ENCODE measurements around the gene UBE2E2.
"Not testable (repeated sequence)": the region's sequence is repeated elsewhere in the genome, so short reads cannot be mapped to it uniquely, and the experiment has no call there.

Gene UBE2E2

DNA sequence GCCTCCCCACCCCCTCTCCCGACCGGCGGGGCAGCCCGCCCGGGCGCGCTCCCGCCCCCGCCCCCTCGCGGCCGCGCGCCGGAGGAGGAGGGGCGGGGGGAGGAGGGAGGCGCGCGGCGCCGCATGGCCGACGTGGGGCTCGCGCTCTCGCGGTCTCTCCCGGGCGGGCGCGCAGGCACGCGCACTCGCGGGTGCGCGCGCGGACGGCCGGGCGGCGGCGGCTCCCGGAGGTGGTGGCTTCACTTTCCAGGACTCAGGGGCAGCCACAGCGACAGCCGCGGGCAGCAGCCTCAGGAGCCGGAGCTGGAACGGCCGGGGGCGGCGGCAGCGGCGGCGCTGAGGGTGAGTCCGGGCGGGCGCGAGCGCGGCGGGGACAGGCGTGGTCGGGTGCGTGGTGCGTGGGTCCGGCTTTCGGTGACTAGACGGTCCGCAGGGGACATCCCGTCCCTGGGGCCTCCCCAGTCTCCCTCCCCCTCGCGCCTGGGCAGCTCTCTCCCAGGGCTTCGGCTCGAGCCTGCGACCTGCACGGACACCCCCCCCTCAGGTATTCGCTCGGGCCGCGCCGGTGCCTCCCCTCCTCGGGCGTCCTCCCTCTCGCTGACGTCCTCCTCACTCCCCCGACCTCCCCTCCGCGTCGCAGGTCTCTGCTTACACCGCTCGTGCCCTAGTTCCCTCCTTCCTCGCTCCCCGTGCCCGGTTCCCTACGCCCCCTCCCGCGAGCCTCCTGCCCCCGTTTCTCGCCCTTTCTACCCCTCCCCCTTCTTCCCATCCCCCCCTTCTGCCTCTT is at the start of gene UBE2E2:
Gene UBE2E2 (plus strand): TSS at position 407 of the 787 bp plus-strand sequence.
- DNase-seq, result peak; percentile 69

DNA sequence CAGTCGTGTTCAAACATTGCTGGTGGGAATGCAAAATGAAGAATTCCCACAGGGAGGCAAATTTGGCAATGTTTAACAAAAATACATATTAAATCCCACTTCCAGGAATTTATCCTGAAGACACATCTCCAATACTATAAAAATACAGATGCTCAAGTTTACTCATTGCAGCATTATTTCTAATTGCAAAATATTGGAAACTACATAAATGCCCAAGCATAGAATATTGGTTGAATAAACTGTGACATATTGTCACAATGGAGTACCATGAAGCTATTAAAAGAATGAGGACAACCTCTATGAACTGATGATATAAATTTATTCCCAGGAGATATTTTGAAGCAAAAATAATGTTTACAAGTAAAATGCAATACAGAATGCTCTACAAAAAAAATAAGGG is 49.7 kb upstream of the UBE2E2 start:
- no peak for DNase-seq

DNA sequence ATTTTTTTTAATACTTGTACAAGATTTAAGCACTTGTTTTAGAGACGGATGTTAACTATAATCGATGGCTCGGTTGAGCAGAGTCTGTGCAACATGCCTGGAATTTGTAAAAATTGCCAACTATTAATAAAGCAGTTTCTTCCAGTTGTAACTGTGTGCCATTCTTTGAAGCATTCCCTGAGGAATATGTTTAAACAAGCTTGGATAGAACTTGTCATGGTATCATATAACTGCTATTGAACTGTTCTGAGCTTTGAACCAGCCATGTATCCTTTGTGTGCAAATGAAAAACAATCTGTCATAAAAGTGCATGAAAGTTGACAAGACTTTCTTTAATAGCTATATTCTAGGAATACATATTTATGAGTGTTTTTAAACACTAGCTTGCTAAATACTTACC is 45.8 kb upstream of the UBE2E2 start:
- DNase-seq, result no peak

DNA sequence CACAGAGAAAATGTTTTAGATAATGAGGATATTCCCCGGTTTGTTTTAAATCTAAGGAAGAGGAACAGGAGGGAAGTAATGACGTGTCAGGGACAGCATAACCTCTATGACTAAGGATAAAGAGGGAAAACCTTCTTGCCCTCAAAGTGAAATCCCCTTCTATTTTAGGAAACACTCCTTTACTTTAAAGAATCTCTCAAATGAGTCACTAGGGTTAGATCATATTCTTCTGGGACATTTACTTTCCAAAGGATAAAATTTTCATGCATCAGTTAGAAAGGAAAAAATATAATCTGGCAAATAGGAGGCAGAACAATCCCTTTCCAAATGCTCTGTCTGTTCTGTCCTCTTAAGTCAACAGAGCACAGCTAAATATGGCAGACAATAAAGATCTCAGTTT is 43.2 kb upstream of the UBE2E2 start:
- DNase-seq, result no peak

DNA sequence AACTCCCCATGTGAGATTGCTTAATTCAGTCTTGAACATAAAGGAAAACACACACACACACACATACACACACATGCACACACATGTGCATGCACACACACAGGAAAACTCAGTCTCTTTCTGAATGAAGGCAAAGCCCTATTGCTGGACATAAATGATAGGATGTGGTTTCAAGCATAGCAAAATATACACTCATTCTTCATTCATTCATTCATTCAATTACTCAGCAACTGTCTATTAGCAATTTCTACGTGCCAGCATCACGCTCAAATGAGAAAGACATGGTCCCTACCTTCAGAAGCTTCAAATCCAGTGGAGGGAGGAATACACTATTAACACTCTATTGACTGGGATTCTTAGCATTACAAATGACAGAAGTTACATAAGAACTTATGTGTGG is 41.8 kb upstream of the UBE2E2 start:
- DNase-seq, result no peak

DNA sequence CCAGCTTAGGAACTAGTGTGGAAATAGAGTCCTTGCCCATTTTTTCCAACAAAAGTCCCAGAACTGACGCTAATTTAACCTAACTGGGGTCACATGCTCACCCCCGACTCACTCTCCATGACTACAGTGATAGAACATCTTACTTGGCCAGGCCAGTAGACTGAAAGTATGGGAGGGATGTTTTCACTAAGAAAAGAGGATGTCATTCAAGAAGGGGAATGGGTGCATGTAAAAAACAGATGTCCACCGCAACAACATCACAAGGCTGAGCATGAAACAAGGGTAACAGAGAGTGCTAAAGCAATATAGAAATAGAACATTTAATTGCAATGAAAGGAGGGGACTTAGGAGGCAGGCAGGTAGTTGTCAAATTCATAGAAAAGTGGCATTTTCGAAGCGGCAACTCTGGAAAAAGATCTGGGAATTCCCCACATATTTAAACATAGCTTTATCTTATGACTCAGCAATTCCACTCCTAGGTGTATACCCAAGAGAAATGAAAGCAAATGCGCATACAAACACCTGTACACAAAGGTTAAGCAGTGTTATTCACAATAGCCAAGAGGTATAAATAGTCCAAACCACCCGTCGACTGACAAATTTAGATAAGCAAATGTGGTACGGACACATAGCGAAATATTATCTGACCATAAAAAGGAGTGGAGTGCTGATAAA is 41.1 kb upstream of the UBE2E2 start:
- DNase-seq, result no peak

DNA sequence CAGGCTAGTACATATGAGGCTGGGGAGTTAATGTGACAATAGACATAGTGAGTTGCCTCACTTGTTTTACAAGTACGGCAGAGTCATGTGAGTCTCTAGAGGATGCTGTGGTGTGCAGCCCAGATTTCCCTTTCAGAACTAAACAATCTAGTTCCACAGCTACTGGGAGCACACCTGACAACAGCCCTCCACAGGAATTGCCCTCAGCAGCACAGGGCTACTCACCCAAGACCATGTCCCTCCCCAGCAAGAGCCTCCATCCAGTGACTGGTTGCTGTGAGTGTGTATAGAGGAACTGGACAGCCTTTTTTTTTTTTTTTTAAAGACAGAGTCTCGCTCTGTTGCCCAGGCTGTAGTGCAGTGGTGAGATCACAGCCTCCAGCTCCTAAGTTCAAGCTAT is 40.2 kb upstream of the UBE2E2 start:
- DNase-seq, result no peak

DNA sequence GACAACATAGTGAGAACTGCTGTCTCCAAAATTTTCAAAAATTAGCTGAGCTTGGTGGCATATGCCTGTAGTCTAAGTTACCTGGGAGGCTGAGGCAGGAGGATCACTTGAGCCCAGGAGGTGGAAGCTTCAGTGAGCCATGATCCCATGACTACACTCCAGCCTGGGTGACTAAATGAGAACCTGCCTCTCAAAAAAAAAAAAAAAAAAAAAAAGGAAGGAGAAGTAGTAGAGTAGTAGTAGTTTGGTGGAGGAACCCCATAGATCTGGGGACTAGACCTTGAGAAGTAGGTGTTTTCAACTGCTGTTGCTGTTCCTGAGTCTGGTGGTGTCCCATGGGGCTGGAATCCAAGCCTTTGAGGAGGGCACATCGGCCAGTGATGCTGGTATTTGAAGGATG is 38.4 kb upstream of the UBE2E2 start:
- DNase-seq, result no peak

DNA sequence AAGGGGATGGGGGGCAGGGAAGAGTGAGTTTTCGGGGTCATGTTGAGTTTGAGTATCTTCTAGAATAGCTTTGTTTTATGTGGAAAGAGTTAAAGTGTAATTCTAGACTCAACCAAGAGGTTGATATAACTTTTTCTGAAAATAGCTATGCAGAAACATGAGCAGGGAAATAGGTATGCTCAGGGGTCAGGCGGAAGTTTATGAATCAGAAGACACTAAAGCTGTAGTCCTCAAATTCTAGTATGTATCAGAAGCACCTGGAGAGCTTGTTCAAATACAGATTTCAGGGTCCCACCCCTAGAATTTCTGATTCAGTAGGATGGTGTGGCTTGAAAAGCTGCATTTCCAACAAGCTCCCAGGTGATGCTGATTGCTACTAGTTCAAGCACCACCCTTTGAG is 37.6 kb upstream of the UBE2E2 start:
- no peak for DNase-seq

DNA sequence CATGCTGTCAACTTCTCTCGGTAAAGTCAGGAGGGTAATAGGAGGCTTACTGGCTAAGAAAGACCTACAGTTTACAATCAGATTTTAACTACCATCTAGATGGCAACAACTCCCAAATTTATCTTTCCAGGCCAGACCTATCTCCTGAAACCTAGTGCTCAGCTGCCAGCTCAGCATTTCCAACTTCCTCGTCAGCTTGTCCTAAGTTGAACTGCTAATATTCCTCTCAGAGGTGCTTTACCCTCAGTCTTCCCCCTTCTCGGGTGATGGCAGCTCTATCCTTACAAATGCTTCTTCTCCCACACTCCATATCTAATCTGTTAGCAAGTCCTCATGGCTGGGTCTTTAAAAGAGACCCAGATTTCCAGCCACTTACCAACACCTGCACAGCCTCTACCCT is 36.9 kb upstream of the UBE2E2 start:
- no peak for DNase-seq

DNA sequence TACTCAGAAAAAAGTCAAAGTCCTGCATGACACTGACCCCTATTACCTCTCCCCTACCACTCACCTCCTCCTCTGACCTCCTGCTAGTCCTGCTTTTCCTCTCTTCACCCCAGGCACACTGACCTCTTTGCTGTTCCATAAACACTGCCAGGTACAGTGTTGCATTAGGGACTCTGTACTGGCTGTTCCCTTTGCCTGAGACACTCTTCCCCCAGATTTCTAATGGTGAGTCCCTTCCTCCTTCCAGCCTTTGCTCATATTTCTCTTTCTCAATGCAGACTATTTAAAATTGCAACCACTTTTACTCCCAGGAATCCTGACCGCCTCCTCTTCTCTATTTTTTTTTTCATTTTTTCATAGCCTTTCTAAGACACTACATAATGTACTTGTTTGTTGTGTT is 36.3 kb upstream of the UBE2E2 start:
- DNase-seq, result no peak

DNA sequence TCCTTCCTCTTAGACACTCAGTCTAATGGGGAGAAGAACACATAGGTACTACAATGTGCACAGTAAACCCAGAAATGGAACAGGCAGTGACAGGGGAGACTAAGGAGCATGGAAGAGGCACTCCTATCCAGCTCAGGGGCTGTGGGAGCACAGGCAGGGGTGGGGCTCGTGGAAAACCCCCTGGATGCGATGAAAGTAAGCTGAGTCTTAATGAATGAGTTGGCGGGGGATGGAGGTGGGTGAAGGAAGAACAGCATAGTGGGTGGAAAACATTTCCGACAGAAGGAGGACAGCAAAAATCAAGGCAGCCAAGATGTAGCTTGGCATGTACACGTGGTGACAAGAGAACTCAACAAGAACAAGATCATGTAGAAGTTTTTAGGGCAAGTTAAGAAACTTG is 33.6 kb upstream of the UBE2E2 start:
- no peak for DNase-seq

DNA sequence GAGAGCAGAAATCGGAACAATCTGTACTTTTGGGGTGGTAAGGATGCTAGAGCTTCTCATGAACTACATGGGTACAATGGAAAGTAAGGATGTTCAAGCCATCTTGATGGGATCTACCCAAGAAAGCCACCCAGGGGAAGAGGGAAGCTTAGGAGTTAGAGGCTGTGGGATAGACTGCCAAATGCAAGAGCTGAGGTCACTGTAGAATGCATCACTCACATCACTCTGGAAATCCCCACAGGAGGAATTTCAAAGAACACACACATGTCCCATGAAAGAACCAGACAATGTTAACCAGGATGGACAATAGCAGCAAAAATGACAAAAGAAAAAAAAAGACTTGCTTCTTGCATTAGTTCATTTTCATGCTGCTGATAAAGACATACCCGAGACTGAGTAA is 32.8 kb upstream of the UBE2E2 start:
- no peak for DNase-seq

DNA sequence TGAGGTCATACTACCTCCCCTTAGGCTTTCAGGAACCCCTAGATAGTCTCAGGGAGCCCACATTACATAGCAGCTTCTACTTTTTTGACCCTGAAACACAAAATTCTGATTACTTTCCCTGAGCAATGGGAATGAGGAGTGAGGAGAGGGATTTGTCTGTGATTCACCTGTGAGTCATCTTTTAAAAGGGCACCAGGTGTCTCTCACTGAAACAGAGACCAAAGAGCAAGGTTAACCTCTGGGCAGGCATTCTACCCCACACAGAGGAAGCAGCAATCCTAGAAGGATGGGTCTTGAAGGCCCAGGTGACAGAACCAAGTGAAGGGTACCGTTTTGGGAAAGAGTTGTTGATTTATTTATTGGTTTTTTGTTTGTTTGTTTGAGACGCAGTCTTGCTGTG is 31.1 kb upstream of the UBE2E2 start:
- DNase-seq, result no peak

DNA sequence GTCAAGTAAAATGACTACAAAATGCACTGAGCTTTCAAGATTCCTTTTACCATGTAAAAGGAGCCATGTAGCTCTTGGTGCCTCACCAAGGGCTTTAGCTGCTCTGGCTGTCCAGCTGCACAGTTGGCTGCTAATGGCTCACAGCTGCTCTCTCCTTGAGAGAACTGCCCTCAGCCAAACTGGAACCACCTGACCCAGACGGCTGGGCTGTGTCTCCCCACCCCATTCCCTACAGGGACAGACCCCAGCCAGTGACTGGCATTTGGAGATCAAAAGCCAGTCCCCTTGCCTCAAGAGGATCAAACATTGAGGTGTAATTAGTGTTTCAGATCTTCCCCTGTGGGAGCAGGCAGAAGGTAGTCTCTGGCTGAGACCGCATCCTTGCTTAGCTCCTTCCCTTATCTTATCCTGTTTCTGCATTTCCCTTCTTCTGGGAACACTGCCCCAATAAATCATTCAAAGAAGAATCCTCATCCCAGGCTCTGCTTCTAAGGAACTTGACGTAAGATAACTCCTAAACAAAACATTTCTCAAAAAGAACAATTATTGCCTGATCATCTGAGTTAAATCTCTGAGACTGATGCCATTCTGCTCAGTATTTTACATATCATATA is 28.6 kb upstream of the UBE2E2 start:
- no peak for DNase-seq

DNA sequence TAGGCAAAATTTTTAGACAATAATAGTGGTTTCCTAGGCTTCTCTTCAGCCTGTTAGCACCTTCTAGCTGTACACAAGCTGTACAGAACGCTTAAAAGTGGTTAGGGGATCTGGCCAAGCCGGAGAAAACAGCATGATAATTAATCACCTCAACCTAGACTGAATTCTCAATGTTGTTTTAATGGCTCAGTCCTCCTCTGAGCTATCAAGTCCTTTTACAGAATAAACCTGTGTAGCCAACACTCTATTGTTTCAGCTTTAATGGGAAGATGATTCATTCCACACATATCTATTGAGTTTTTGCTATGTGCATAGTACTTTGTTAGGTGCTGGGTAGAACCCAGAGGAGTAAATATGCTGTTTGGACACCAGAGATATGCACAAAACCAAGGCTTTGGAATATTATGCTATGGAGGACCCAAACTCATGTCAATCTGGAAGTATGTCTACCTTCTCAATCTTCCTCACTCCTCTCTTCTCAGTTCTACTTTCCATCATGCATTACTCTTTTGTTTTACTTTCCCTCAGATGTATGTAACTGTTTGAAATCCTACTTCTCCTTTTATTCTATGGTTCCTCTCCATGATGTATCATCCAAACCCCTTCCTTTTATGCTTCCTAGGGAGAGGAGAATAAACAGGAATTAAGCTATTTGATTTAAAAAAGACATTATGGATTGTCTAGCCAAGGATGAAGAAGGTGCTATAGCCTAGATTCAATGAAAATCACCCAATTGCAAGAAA is 27.6 kb upstream of the UBE2E2 start:
- no peak for DNase-seq

DNA sequence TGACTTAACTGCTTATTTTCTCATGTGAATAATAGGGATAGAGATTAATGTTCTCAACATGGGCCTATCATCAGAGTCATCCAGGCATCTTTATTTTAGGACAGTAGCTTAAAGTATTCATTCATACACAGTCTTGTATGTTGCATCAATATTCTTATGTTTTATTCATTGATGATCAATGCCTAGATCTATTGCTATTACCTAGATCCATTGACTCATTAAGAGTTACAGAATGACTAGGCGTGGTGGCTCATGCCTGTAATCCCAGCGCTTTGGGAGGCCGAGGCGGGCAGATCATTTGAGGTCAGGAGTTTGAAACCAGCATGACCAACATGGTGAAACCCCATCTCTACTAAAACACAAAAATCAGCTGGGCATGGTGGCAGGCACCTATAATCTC is 26.3 kb upstream of the UBE2E2 start:
- not testable (repeated sequence) for DNase-seq

DNA sequence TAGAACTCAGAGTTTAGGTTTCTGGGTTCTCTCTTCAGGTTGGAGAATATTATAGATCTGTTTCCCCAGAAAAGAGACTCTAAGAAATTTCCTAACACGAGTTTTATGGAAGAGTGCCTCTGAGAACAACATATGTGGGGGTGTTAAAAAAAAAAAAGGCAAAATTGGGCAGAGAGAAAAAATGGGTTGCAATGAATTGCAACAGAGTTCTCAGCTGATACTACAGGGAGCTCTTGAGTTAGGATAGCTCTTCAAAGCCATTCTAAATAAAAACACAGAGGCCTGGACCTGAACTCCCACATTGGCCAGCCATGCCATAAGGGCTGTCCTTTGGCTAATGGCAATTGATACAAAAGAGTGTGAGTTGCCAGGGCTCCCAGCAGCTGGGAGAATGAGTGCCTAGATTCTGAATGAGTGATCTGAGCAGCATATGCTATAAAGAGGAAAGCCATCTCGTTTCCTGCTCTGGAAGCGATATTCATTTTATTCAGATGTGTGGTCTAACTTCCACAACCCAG is 20.1 kb upstream of the UBE2E2 start:
- DNase-seq, result no peak

DNA sequence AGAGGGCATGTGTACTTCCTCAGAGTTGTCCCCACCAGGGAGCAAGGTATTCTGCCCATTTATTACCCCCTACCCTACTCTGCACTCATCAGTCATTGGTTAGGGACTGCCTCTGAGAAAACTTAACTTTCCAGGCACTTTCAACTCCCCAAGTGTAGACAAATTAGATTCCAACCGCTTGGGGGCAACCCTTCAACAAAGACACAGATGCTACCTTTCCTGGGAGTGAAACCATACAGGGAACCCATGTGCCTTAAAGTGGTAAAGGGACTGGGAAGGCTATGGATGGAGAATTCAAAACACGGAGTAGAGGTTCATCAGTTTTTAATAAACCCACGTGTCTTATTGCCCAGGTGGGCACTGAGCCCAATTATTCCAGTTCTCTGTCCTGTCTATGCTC is 19.4 kb upstream of the UBE2E2 start:
- DNase-seq, result no peak

DNA sequence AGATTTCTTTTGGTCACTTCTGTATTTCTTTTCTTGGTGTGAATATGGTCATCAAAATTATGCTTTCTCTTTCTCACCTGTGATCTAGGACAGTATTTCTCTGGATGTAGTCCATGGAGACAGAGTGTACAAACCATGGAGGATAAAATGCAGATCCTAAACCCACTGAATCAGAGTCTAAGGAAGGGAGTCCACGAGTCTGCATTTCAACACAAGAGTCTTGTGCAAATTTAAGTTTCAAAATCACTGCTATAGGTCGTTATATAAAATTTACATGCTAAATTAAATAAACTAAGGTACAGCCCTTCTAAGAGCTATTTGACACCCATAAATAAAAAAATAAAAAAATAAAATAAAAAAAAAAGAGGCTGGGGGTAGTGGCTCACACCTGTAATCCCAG is 17.3 kb upstream of the UBE2E2 start:
- no peak for DNase-seq

DNA sequence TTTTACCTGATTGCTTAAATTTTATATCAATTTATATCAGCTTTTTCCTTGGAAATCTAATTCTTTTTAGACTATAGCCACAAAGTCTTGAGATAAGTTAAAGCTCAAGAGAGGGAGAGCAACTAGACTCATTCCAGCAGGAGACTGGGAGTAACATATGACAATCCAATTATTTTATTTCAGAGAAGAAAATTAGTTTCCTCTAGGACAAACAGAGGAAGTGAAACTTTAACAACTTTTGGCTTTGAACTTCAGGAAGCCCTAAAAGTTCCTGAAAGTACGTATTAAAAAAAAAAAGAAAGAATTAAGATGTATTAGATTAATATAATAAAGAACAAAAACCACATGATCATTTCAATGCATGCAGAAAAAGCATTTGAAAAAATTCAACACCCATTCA is 13.9 kb upstream of the UBE2E2 start:
- DNase-seq, result no peak

DNA sequence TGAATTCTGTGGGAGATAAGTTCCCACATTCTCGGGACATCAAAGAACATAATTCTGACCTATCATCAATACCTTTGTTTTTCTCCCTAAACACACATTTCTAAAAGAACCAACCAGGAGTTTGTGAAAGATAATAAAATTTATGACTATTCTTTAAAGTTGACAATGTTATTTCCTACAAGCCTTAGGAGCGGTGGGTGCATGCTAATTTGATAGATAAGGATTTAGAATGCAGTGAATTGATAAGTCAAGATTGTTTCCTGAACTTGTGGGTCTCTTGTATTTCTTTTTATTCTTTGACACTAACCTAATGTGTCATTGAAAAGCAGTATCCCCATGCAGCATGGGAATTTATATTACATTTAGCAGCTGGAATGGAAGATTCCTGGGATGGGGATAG is 10.3 kb upstream of the UBE2E2 start:
- no peak for DNase-seq

DNA sequence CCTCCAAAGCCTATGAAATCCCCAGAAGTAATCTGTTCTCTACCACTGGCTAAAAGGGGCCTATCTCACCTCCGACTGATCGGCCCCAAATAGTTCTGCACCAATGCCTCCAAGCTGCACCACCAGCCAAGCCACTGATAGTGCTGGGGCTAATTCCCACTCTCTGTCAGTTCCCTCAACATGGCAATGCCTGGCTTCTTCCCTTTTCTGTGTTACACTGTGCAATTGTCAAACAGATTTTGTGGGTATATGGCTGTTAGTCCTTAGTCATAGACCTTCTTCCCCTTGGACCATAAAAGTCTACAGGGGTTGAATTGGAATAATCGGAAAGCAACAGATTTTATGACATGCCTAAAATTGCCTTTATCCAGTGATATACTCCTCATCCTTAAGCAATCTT is 9.3 kb upstream of the UBE2E2 start:
- DNase-seq, result no peak

All from CD4-positive, alpha-beta T cell treated with Interleukin-17A for 4 hours (primary cell).